Measurements from ENCODE around the gene IRF2BP2.

Gene IRF2BP2

GRCh38 chr1:234605983-234606783 lies 3.8 kb downstream of the IRF2BP2 start (continued):
- TF ChIP-seq ZNF529 (tag by site-specific recombination; IDR thresholded peaks at IDR 0.05; ENCODE audit: insufficient replicate concordance) (no peak), MEIS1 (CRISPR knock-in tag; IDR thresholded peaks at IDR 0.05; ENCODE audit: borderline replicate concordance) (no peak), YY1 (tag by site-specific recombination; IDR thresholded peaks at IDR 0.05) (peak; percentile 83), ZNF610 (tag by site-specific recombination; IDR thresholded peaks at IDR 0.05; ENCODE audit: borderline replicate concordance) (no peak), ZBTB49 (tag by site-specific recombination; IDR thresholded peaks at IDR 0.05; ENCODE audit: low read depth) (no peak), ZNF473 (tag by site-specific recombination; IDR thresholded peaks at IDR 0.05) (no peak), ZNF24 (tag by site-specific recombination; IDR thresholded peaks at IDR 0.05) (peak; percentile 78), ZNF561 (tag by site-specific recombination; IDR thresholded peaks at IDR 0.05; ENCODE audit: borderline replicate concordance) (peak; percentile 81), TRIM28 (IDR thresholded peaks at IDR 0.05; ENCODE audit: borderline replicate concordance, low read length) (no peak)

- Histone ChIP-seq H3K9me3 (ENCODE audit: control insufficient read depth, insufficient read depth, low read depth, low read length) (no peaks in the 10 kb centered on the region), H3K4me1 (ENCODE audit: control insufficient read depth, insufficient read depth, low read length) (peaks cover 43% of the 10 kb centered on the region), H3K27ac (ENCODE audit: extremely low read depth, low read depth, low read length) (peak overlapping the region; percentile 99), H3K36me3 (ENCODE audit: control insufficient read depth in 2 of 2, insufficient read depth in 1 of 2, low read length in 2 of 2) (peaks cover 15 to 42% of the 10 kb centered on the region in 2 experiments), H3K4me3 (ENCODE audit: low read depth, low read length) (peak overlapping the region; percentile 88)
- CTCF ChIA-PET = interaction anchor here (0.7 to 3.6 kb wide), 9 partner anchors 14 to 1160 kb away, joined by 3 to 46 read pairs (median 5); no protein-coding TSS in a partner anchor
- POLR2A ChIA-PET = interaction anchor here (1.0 to 2.5 kb wide), 8 partner anchors 9 to 478 kb away, joined by 3 to 23 read pairs (median 4); no protein-coding TSS in a partner anchor
- TF ChIP-seq ZNF423 (tag by site-specific recombination; IDR thresholded peaks at IDR 0.05) = no peak
- no peak for TF ChIP-seq ZNF624 (tag by site-specific recombination; IDR thresholded peaks at IDR 0.05)
- no peak for TF ChIP-seq ZNF148 (tag by site-specific recombination; IDR thresholded peaks at IDR 0.05; ENCODE audit: borderline replicate concordance)
- TF ChIP-seq ZSCAN18 (tag by site-specific recombination; IDR thresholded peaks at IDR 0.05) = no peak
- TF ChIP-seq ZBTB20 (tag by site-specific recombination; IDR thresholded peaks at IDR 0.05) = no peak
- TF ChIP-seq KLF17 (tag by site-specific recombination; IDR thresholded peaks at IDR 0.05) = no peak
- no peak for TF ChIP-seq ZNF155 (tag by site-specific recombination; IDR thresholded peaks at IDR 0.05)
- no peak for TF ChIP-seq ZNF658 (tag by site-specific recombination; IDR thresholded peaks at IDR 0.05)
- no peak for TF ChIP-seq ZNF24 (tag by site-specific recombination; IDR thresholded peaks at IDR 0.05)
- no peak for TF ChIP-seq ZNF473 (tag by site-specific recombination; IDR thresholded peaks at IDR 0.05)
- TF ChIP-seq KLF8 (tag by site-specific recombination; IDR thresholded peaks at IDR 0.05) = no peak
- 0 out of 2 replicates have a peak, but pooled peaks have one; percentile 57 for TF ChIP-seq SP7 (tag by site-specific recombination; IDR thresholded peaks at IDR 0.05)
- TF ChIP-seq HIC1 (tag by site-specific recombination; IDR thresholded peaks at IDR 0.05) = no peak
- peak; percentile 99 for TF ChIP-seq PRDM6 (tag by site-specific recombination; IDR thresholded peaks at IDR 0.05)
- TF ChIP-seq ZSCAN30 (tag by site-specific recombination; IDR thresholded peaks at IDR 0.05) = peak; percentile 17; the same call in 1 of the 2 replicates
Observed at GRCh38 chr1:234605399-234605982, 4.5 kb downstream of the IRF2BP2 start.

Data from HEK293 (cell line).